Progenitor cell of endocrine pancreas (in vitro differentiated cells): Measurements from ENCODE around the gene SLC7A14. TPM values are rescaled to one million over a fixed set of nuclear protein-coding genes. Genes with fewer than 3 reads are reported as not detected.

Experiments
- microRNA-seq: library from miRNA; unstranded; fragments of <30 nt; microRNA quantifications from one replicate; pipeline ENCODE4 v1.1.0, GENCODE V29; 2020; ENCODE audit warnings: borderline number of aligned reads; ENCODE audit not compliant: unreplicated experiment
- total RNA-seq: library from RNA; stranded (reverse); gene quantifications from 2 replicates; pipeline ENCODE4 v1.2.1, GENCODE V29; 2021

SLC7A14 gene
- total RNA-seq, 1 donor from 2014 or later, result 1.2 TPM

Small RNA genes within 50 kb of the gene (microRNA-seq; reads per million reads assigned to microRNA genes)
- gene MIR6828, result not detected

Other genes with a start within 250 kb of the SLC7A14 start
- gene SKIL, start 228.4 kb downstream of the SLC7A14 start, total RNA-seq, result 98.0 and 99.4 TPM in 2 replicates
- gene CLDN11, start 167.2 kb downstream of the SLC7A14 start, total RNA-seq, result 1.7 and 2.4 TPM in 2 replicates